IMR-90 (cell line): ENCODE results near the gene ACSS2. TPM values are rescaled to one million over a fixed set of nuclear protein-coding genes. Genes with fewer than 3 reads are reported as not detected.

Experiments
- ATAC-seq: fragments of 200-7000 bp; cut with Tn5 transposase; 2 replicates; pipeline ENCODE4 v1.9.1; 2020; ENCODE audit warnings: low read depth, mild to moderate bottlenecking, moderate library complexity
- BruUV-seq: library from RNA; stranded (reverse); fragments of 400-500 nt; replicated peaks from 2 replicates; lab custom pipeline; 2021; lab: Mats Ljungman, UMichigan
- CTCF ChIA-PET: fragments of 300-600 bp; formaldehyde crosslinking; extraction: SDS; loops from one replicate; lab custom pipeline; 2021; ENCODE audit warnings: antibody characterized with exemption; lab: Yijun Ruan, JAX
- POLR2A ChIA-PET: fragments of 300-600 bp; sonication (Branson Sonifier 250); formaldehyde crosslinking; loops from one replicate; lab custom pipeline; 2022; ENCODE audit warnings: antibody characterized with exemption; ENCODE audit not compliant: unreplicated experiment; lab: Charles Lee
- DNase-seq: peaks from one replicate; pipeline ENCODE4 v3.0.0; 2013
- H2AFZ ChIP-seq: replicated peaks from 2 replicates; pipeline ENCODE3; 2013; ENCODE audit warnings: low read length, mild to moderate bottlenecking; ENCODE audit not compliant: poor library complexity
- H2AK5ac ChIP-seq: 2 replicates; pipeline ENCODE4 v1.6.1; 2013; ENCODE audit warnings: low read depth, low read length, inconsistent platforms
- H2AK9ac ChIP-seq: replicated peaks from 2 replicates; pipeline ENCODE3; 2013; ENCODE audit warnings: mild to moderate bottlenecking, low read depth, low read length, moderate library complexity; ENCODE audit not compliant: poor library complexity
- H2BK120ac ChIP-seq: 2 replicates; pipeline ENCODE4 v1.6.1; 2013; ENCODE audit warnings: low read depth, low read length, inconsistent platforms
- H2BK15ac ChIP-seq: 3 replicates; pipeline ENCODE4 v1.6.1; 2013; ENCODE audit warnings: low read depth, low read length, inconsistent platforms
- H2BK20ac ChIP-seq: 2 replicates; pipeline ENCODE4 v1.6.1; 2013; ENCODE audit warnings: low read depth, mild to moderate bottlenecking, inconsistent platforms, low read length, moderate library complexity
- H2BK5ac ChIP-seq: 2 replicates; pipeline ENCODE4 v1.6.1; 2013; ENCODE audit warnings: mild to moderate bottlenecking, low read depth, low read length, inconsistent platforms; ENCODE audit not compliant: poor library complexity, severe bottlenecking
- H3K14ac ChIP-seq: replicated peaks from 2 replicates; pipeline ENCODE4 v1.6.1; 2013; ENCODE audit warnings: low read depth, low read length, inconsistent platforms
- H3K18ac ChIP-seq: 2 replicates; pipeline ENCODE4 v1.6.1; 2013; ENCODE audit warnings: low read depth, low read length, control low read depth
- H3K23ac ChIP-seq: 2 replicates; pipeline ENCODE4 v1.6.1; 2013; ENCODE audit warnings: low read depth, low read length, inconsistent platforms
- H3K27ac ChIP-seq: 2 replicates; pipeline ENCODE4 v1.5.1; 2013; ENCODE audit warnings: mild to moderate bottlenecking, control low read depth, low read length; ENCODE audit not compliant: insufficient read depth
- H3K27me3 ChIP-seq: 2 replicates; pipeline ENCODE4 v1.6.1; 2013; ENCODE audit warnings: low read length; ENCODE audit not compliant: control insufficient read depth, insufficient read depth
- H3K36me3 ChIP-seq: 2 replicates; pipeline ENCODE4 v1.6.1; 2013; ENCODE audit warnings: low read length, mixed read lengths; ENCODE audit not compliant: control insufficient read depth, insufficient read depth
- H3K4ac ChIP-seq: 2 replicates; pipeline ENCODE4 v1.6.1; 2013; ENCODE audit warnings: low read depth, low read length, inconsistent platforms
- H3K4me1 ChIP-seq: 2 replicates; pipeline ENCODE4 v1.6.1; 2013; ENCODE audit warnings: low read length, mixed read lengths; ENCODE audit not compliant: control insufficient read depth, insufficient read depth
- H3K4me2 ChIP-seq: 2 replicates; pipeline ENCODE4 v1.6.1; 2013; ENCODE audit warnings: low read depth, mild to moderate bottlenecking, control low read depth, low read length, moderate library complexity
- H3K4me3 ChIP-seq: 2 replicates; pipeline ENCODE4 v1.5.1; 2013; ENCODE audit warnings: low read depth, mild to moderate bottlenecking, control low read depth, low read length, moderate library complexity; ENCODE audit not compliant: insufficient read depth
- H3K56ac ChIP-seq: 2 replicates; pipeline ENCODE4 v1.6.1; 2013; ENCODE audit warnings: low read length, inconsistent platforms; ENCODE audit not compliant: insufficient read depth; ENCODE audit errors: extremely low read depth
- H3K79me1 ChIP-seq, 2 experiments: 2 replicates each; pipeline ENCODE4 v1.6.1; 2013; ENCODE audit warnings: low read length in 2 of 2, inconsistent platforms in 1 of 2, low read depth in 1 of 2
- H3K9ac ChIP-seq: 2 replicates; pipeline ENCODE4 v1.6.1; 2013; ENCODE audit warnings: low read depth, low read length, control low read depth
- H3K9me1 ChIP-seq: 2 replicates; pipeline ENCODE4 v1.6.1; 2013; ENCODE audit warnings: low read length, inconsistent platforms; ENCODE audit not compliant: insufficient read depth
- H3K9me3 ChIP-seq: 2 replicates; pipeline ENCODE4 v1.6.1; 2013; ENCODE audit warnings: low read length; ENCODE audit not compliant: control insufficient read depth, insufficient read depth
- H4K20me1 ChIP-seq: 2 replicates; pipeline ENCODE4 v1.6.1; 2013; ENCODE audit warnings: low read length, inconsistent platforms; ENCODE audit not compliant: insufficient read depth
- H4K5ac ChIP-seq: 2 replicates; pipeline ENCODE4 v1.6.1; 2013; ENCODE audit warnings: mild to moderate bottlenecking, low read depth, low read length, control low read depth
- H4K8ac ChIP-seq, 2 experiments: 2 replicates each; pipeline ENCODE4 v1.6.1; 2013; ENCODE audit warnings: low read depth in 2 of 2, low read length in 2 of 2, control low read depth in 1 of 2, inconsistent platforms in 1 of 2
- H4K91ac ChIP-seq: 2 replicates; pipeline ENCODE4 v1.6.1; 2013; ENCODE audit warnings: low read depth, low read length, inconsistent platforms; ENCODE audit not compliant: insufficient read depth
- CEBPB ChIP-seq: IDR thresholded peaks from 2 replicates; pipeline ENCODE4 v1.6.1; 2012; ENCODE audit warnings: low read depth, low read length, improper control_type of control experiment
- MAZ ChIP-seq: IDR thresholded peaks from 2 replicates; pipeline ENCODE4 v1.6.1; 2012; ENCODE audit warnings: low read depth, mild to moderate bottlenecking, low read length, improper control_type of control experiment, moderate library complexity, borderline replicate concordance
- WGBS, 2 experiments: methylation state at CpG; one replicate each; pipeline versions ENCODE4 v1.1.5 to v1.1.7; 2013; ENCODE audit warnings: missing lambda C conversion rate in 2 of 2; ENCODE audit not compliant: insufficient read length in 1 of 2; ENCODE audit errors: extremely low coverage in 2 of 2; 5-methylcytosine and 5-hydroxymethylcytosine counted together
- dilution Hi-C: fragments of 300-500 bp; cut with HindIII; formaldehyde crosslinking; loops from one replicate; pipeline ENCODE4 v1.14.3; 2018; ENCODE audit warnings: low sequenced_read_pairs; ENCODE audit not compliant: unreplicated experiment
- in situ Hi-C: fragments of 300-500 bp; cut with MboI; formaldehyde crosslinking; loops from 3 replicates; pipeline ENCODE4 v1.14.3; 2019; ENCODE audit warnings: low sequenced_read_pairs, inconsistent platforms, mixed read lengths
- intact Hi-C: fragments of 100-400 bp; cut with micrococcal nuclease; formaldehyde crosslinking; loops from 2 replicates; pipeline ENCODE4 v1.10.0; 2022
- polyA plus RNA-seq, 3 experiments: library from polyadenylated mRNA; depleted of rRNA; stranded (reverse); fragments of >200 nt; gene quantifications; 2 replicates each; pipeline ENCODE4 v1.2.3, GENCODE V29; 2012; ENCODE audit warnings: low replicate concordance in 1 of 3
- total RNA-seq: library from RNA; depleted of rRNA; stranded (reverse); fragments of >200 nt; gene quantifications from 2 replicates; pipeline ENCODE4 v1.2.3, GENCODE V29; 2012

The ACSS2 gene
- total and polyA plus RNA-seq, 2 of the 4 experiments (the other 2 are of a cell fraction) = 26.9 to 46.4 TPM

DNA sequence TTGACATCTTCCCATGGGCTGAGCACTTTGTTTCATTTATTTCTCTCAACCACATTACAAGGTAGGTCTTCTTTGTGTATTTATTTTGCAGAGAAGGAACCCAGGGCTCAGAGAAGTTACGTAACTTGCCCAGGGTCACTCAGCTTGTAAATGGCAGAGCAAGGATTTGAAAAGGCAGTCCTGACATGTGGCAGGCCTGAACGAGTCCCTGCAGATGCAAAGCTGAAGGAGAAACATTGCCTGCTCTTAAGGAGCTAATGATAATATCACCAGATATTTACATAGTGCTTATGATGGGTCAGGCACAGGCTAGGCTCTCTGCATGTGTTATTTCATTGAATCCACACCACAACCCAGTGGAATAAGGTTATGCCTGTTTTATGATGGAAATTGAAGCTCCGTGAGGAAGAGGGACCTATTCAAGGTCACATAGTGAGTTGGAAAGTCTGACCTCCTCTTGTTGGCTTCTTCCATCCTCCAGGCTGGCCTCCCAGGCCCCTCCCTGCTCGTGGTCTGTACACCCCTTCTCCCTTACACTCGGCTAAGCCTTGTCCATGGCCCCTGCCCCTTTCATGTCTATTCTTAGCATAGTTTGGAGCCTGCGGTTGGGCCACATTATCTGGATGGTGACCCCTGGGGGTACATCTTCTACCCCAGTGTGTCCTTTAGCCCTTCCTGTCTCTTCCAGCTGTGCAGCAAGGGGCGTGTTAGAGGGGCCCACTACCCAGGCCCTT is 91.8 kb downstream of the ACSS2 start:
- H2BK15ac ChIP-seq = no peak overlapping the region
- H3K36me3 ChIP-seq = no peaks in the 10 kb centered on the region
- H3K27ac ChIP-seq = no peak overlapping the region
- H3K4ac ChIP-seq = no peak overlapping the region
- no peak overlapping the region for H2BK120ac ChIP-seq
- BruUV-seq = no TSS peak
- H4K8ac ChIP-seq = no peak overlapping the region
- H3K4me1 ChIP-seq = no peaks in the 10 kb centered on the region
- no peak overlapping the region for H3K14ac ChIP-seq
- DNase-seq (no peak), ATAC-seq (no peak; the same call in 1 of the 2 replicates)
- in situ Hi-C loops (no loop called here), intact Hi-C loops (loop anchor here (10.0 kb wide), 1 partner anchor 393 kb away; no protein-coding TSS in a partner anchor), dilution Hi-C loops (no loop called here)
- H2AK5ac ChIP-seq = no peak overlapping the region
- no peak overlapping the region for H2BK5ac ChIP-seq
- H3K27me3 ChIP-seq = peaks cover 14% of the 10 kb centered on the region
- H3K9ac ChIP-seq = no peak overlapping the region
- no peak overlapping the region for H3K4me2 ChIP-seq
- ChIA-PET CTCF (no interaction called here), POLR2A (no interaction called here)
- H2BK20ac ChIP-seq = no peak overlapping the region
- WGBS, 2 experiments = 71% methylated on average over 4 of the region's 7 CpGs; no CpG with 5 or more reads in 1 of the 2 experiments
- H3K9me1 ChIP-seq = peaks cover 8% of the 10 kb centered on the region; the same call in 1 of the 2 replicates
- no peak overlapping the region for H3K4me3 ChIP-seq
- no peak overlapping the region for H2AK9ac ChIP-seq
- H4K5ac ChIP-seq = no peak overlapping the region
- no peak overlapping the region for H3K56ac ChIP-seq
- H2AFZ ChIP-seq = no peak overlapping the region
- H3K18ac ChIP-seq = no peak overlapping the region
- no peaks in the 10 kb centered on the region for H4K20me1 ChIP-seq
- H3K23ac ChIP-seq = no peak overlapping the region
- TF ChIP-seq MAZ (no peak), CEBPB (peak; percentile 42)
- no peak overlapping the region for H4K91ac ChIP-seq
- no peaks in the 10 kb centered on the region for H3K9me3 ChIP-seq
- H3K79me1 ChIP-seq = no peaks in the 10 kb centered on the region
